Measurements from ENCODE around the gene NDFIP2. TPM values are rescaled to one million over a fixed set of nuclear protein-coding genes. Genes with fewer than 3 reads are reported as not detected.

The NDFIP2 gene
- total RNA-seq, 3 donors from 2014 or later (not counting 1 experiment from before 2014, with no cell fraction given) = 2.6 to 9.6 (median 3.6) TPM

DNA sequence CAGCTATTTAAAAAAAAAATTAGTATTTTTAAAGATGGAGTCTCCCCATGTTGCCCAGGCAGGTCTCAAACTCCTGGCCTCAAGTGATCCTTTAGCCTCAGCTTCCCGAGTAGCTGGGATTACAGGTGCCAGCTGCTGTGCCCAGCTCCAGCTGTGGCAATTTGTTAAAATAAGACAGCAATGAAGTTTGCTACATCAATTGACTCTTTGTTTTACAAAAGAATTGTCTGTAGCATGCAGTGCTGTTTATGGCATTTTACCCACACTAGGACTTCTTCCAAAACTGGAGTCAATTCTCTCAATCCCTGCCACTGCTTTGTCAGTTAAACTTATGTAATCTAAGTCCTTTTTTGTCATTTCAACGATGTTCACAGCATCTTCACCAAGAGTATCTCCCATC lies 49.3 kb downstream of the NDFIP2 start:
- ATAC-seq (no peak), DNase-seq (no peak)
- Mint-ChIP-seq H3K4me1 (peaks cover 14 to 15% of the 10 kb centered on the region in 2 donors), H3K36me3 (no peaks in the 10 kb centered on the region), H3K27me3 (ENCODE audit: low read depth in 2 of 2) (peaks cover 2 to 8% of the 10 kb centered on the region in 2 donors), H3K9me3 (no peaks in the 10 kb centered on the region), H3K27ac (no peak overlapping the region), H3K4me3 (no peak overlapping the region)
- TF ChIP-seq CTCF (IDR thresholded peaks at IDR 0.05) = no peak
- no peak overlapping the region for H3K27ac ChIP-seq (ENCODE audit: low read length)
- no peaks in the 10 kb centered on the region for H3K27me3 ChIP-seq (ENCODE audit: control insufficient read depth, insufficient read depth, low read length)
- H3K36me3 ChIP-seq (ENCODE audit: control insufficient read depth, insufficient read depth, low read length) = no peaks in the 10 kb centered on the region
- no peaks in the 10 kb centered on the region for H3K9me3 ChIP-seq (ENCODE audit: control insufficient read depth, insufficient read depth, low read length)
- no peaks in the 10 kb centered on the region for H3K4me1 ChIP-seq (ENCODE audit: control insufficient read depth, insufficient read depth, low read length)
- H3K4me3 ChIP-seq (ENCODE audit: low read length) = no peak overlapping the region
- intact Hi-C loops (cut with micrococcal nuclease) = no loop called here
- WGBS (ENCODE audit: insufficient coverage) = 91% methylated on average over 2 of the region's 2 CpGs

DNA sequence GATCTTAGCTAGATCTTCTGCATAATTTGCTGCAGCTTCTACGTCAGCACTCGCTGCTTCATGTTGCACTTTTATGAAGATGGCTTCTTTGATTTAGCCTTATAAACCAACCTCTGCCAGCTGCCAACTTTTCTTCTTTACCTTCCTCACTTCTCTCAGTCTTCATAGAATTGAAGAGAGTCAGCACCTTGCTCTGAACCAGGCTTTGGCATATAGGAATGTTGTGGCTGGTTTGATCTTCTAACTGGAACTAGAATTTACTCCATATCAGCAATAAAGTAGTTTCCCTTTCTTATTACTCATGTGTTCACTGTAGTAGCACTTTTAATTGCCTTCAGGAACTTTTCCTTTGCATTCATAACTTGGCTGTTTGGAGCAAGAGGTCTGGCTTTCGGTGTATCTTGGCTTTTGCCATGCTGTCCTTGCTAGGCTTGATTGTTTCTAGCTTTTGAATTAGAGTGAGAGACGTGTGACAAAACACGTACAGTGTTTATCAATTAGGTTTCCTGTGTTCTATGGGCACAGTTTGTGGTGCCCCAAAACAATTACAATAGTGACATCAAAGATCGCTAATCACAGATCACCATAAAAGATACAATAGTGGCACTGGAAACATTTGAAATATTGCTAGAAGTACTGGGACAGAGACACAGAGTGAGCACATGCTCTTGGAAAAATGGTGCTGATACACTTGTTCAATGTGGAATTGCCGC lies 50.7 kb downstream of the NDFIP2 start:
- WGBS (ENCODE audit: insufficient coverage) = 87% methylated on average over 6 of the region's 7 CpGs
- no peak for TF ChIP-seq CTCF (IDR thresholded peaks at IDR 0.05)
- H3K4me3 Mint-ChIP-seq = peak overlapping the region; percentile 1
- ATAC-seq = peak; percentile 59 to 73 (median 69)
- peak overlapping the region in 1 of 2 donors; percentile 48 for H3K27ac Mint-ChIP-seq
- no peak overlapping the region for H3K4me3 ChIP-seq (ENCODE audit: low read length)
- peaks cover 14 to 15% of the 10 kb centered on the region in 2 donors for H3K4me1 Mint-ChIP-seq
- H3K36me3 ChIP-seq (ENCODE audit: control insufficient read depth, insufficient read depth, low read length) = no peaks in the 10 kb centered on the region
- intact Hi-C loops (cut with micrococcal nuclease) = no loop called here
- no peak for DNase-seq
- no peaks in the 10 kb centered on the region for H3K9me3 ChIP-seq (ENCODE audit: control insufficient read depth, insufficient read depth, low read length)
- no peaks in the 10 kb centered on the region for H3K27me3 ChIP-seq (ENCODE audit: control insufficient read depth, insufficient read depth, low read length)
- no peaks in the 10 kb centered on the region for H3K9me3 Mint-ChIP-seq
- H3K27ac ChIP-seq (ENCODE audit: low read length) = no peak overlapping the region
- H3K36me3 Mint-ChIP-seq = no peaks in the 10 kb centered on the region
- peaks cover 2 to 8% of the 10 kb centered on the region in 2 donors for H3K27me3 Mint-ChIP-seq (ENCODE audit: low read depth in 2 of 2)
- H3K4me1 ChIP-seq (ENCODE audit: control insufficient read depth, insufficient read depth, low read length) = no peaks in the 10 kb centered on the region

GRCh38 chr13:79532576-79532975 lies 51.6 kb downstream of the NDFIP2 start:
- Mint-ChIP-seq H3K9me3 (no peaks in the 10 kb centered on the region), H3K27me3 (ENCODE audit: low read depth in 2 of 2) (peaks cover 2 to 8% of the 10 kb centered on the region in 2 donors), H3K4me3 (peak overlapping the region; percentile 32), H3K4me1 (peaks cover 14 to 15% of the 10 kb centered on the region in 2 donors), H3K27ac (no peak overlapping the region), H3K36me3 (no peaks in the 10 kb centered on the region)
- ATAC-seq = peak in 2 of 3 donors; percentile 40 to 52
- Histone ChIP-seq H3K4me1 (ENCODE audit: control insufficient read depth, insufficient read depth, low read length) (no peaks in the 10 kb centered on the region), H3K36me3 (ENCODE audit: control insufficient read depth, insufficient read depth, low read length) (no peaks in the 10 kb centered on the region), H3K27me3 (ENCODE audit: control insufficient read depth, insufficient read depth, low read length) (no peaks in the 10 kb centered on the region), H3K27ac (ENCODE audit: low read length) (no peak overlapping the region), H3K4me3 (ENCODE audit: low read length) (no peak overlapping the region), H3K9me3 (ENCODE audit: control insufficient read depth, insufficient read depth, low read length) (no peaks in the 10 kb centered on the region)
- 80% methylated on average over 2 of the region's 2 CpGs for WGBS (ENCODE audit: insufficient coverage)
- intact Hi-C loops (cut with micrococcal nuclease) = no loop called here
- TF ChIP-seq CTCF (IDR thresholded peaks at IDR 0.05) = no peak
- no peak for DNase-seq
